A549 (cell line): ENCODE results near the gene SLCO3A1. TPM values are rescaled to one million over a fixed set of nuclear protein-coding genes. Genes with fewer than 3 reads are reported as not detected.

Source experiments
- ATAC-seq, 2 experiments: fragments of 200-7000 bp in 1 of 2; fragments of >200 bp in 1 of 2; cut with Nextera tagmentation in 1 of 2; cut with Tn5 transposase in 1 of 2; 3 replicates each; pipeline versions ENCODE4 v1.8.0 to v1.9.1; 2018 to 2020; ENCODE audit warnings: mild to moderate bottlenecking in 1 of 2, moderate library complexity in 1 of 2
- CTCF ChIA-PET: fragments of 300-600 bp; sonication (Branson Sonifier 250); formaldehyde crosslinking; extraction: SDS; loops from one replicate; lab custom pipeline; 2021; ENCODE audit warnings: antibody characterized with exemption, inconsistent platforms; lab: Yijun Ruan, JAX
- POLR2A ChIA-PET: fragments of 350-600 bp; formaldehyde crosslinking; extraction: SDS; loops from one replicate; lab custom pipeline; 2021; ENCODE audit warnings: antibody characterized with exemption, inconsistent platforms; lab: Yijun Ruan, JAX
- DNase-seq, 2 experiments: peaks; one replicate each; pipeline versions ENCODE4 v3.0.0 to v3.0.0-alpha.2; 2011 to 2016; ENCODE audit warnings: low read depth in 1 of 2, low spot score in 1 of 2
- FAIRE-seq: peaks from 2 replicates; lab custom pipeline; 2011; peaks lifted over from hg19 to GRCh38; lab: Jason Lieb, UNC
- H3K27ac ChIP-seq, 2 experiments: fragments of >200 bp; sonication (Bioruptor Twin); formaldehyde crosslinking; 3 replicates each; pipeline ENCODE4 v1.5.1; 2016 to 2017
- H3K4me1 ChIP-seq: fragments of >200 bp; sonication (Bioruptor Twin); formaldehyde crosslinking; 3 replicates; pipeline ENCODE4 v1.6.1; 2016
- H3K4me2 ChIP-seq: fragments of >200 bp; sonication (Bioruptor Twin); formaldehyde crosslinking; 3 replicates; pipeline ENCODE4 v1.6.1; 2016
- H3K4me3 ChIP-seq: fragments of >200 bp; sonication (Bioruptor Twin); formaldehyde crosslinking; 3 replicates; pipeline ENCODE4 v1.5.1; 2016
- H3K9me3 ChIP-seq: fragments of >200 bp; sonication (Bioruptor Twin); formaldehyde crosslinking; 3 replicates; pipeline ENCODE4 v1.6.1; 2016
- ATOH8 ChIP-seq: fragments of 250-450 bp; sonication (Bioruptor Pico); IDR thresholded peaks from 2 replicates; pipeline ENCODE4 v1.5.0; 2020; ENCODE audit warnings: low read depth, mild to moderate bottlenecking, moderate library complexity
- BHLHE40 ChIP-seq: IDR thresholded peaks from 2 replicates; pipeline ENCODE4 v1.6.1; 2012; ENCODE audit warnings: low read depth, low read length, inconsistent platforms
- CBX2 ChIP-seq: fragments of 200-600 bp; sonication (generic); IDR thresholded peaks from 2 replicates; pipeline ENCODE4 v1.6.1; 2016; ENCODE audit warnings: low read depth, mild to moderate bottlenecking, borderline replicate concordance
- CBX8 ChIP-seq: fragments of 200-600 bp; sonication (generic); IDR thresholded peaks from 2 replicates; pipeline ENCODE4 v1.6.1; 2016
- CHD2 ChIP-seq: fragments of 150-350 bp; IDR thresholded peaks from 2 replicates; pipeline ENCODE4 v1.6.1; 2014; ENCODE audit warnings: low read length; ENCODE audit not compliant: partially characterized antibody
- CHD4 ChIP-seq: fragments of 200-600 bp; sonication (generic); IDR thresholded peaks from 2 replicates; pipeline ENCODE4 v1.6.1; 2016; ENCODE audit warnings: antibody characterized with exemption, mild to moderate bottlenecking, borderline replicate concordance
- EHF ChIP-seq: fragments of 250-450 bp; sonication (Bioruptor Pico); IDR thresholded peaks from 2 replicates; pipeline ENCODE4 v1.5.0; 2020; ENCODE audit warnings: mild to moderate bottlenecking
- EHMT2 ChIP-seq: fragments of 200-600 bp; sonication (generic); IDR thresholded peaks from 2 replicates; pipeline ENCODE4 v1.6.1; 2016; ENCODE audit warnings: antibody characterized with exemption, low read depth, mild to moderate bottlenecking, moderate library complexity
- EP300 ChIP-seq, 2 experiments: fragments of >200 bp; sonication (Bioruptor Twin); formaldehyde crosslinking; IDR thresholded peaks; 2 replicates in 1 of 2; 3 replicates in 1 of 2; pipeline ENCODE4 v1.6.1; 2016 to 2017
- FOSL2 ChIP-seq, 2 experiments: fragments of 450-650 bp in 1 of 2; fragments of >200 bp in 1 of 2; sonication (Bioruptor Twin) in 1 of 2; formaldehyde crosslinking; IDR thresholded peaks; 2 replicates each; pipeline versions ENCODE4 v1.5.0 to v1.6.1; 2016 to 2020; ENCODE audit warnings: mild to moderate bottlenecking in 1 of 2, moderate library complexity in 1 of 2
- GATA3 ChIP-seq: IDR thresholded peaks from 2 replicates; pipeline ENCODE4 v1.6.1; 2012; ENCODE audit warnings: borderline replicate concordance
- JUN ChIP-seq, 2 experiments: fragments of >200 bp; sonication (Bioruptor Twin); formaldehyde crosslinking; IDR thresholded peaks; 2 replicates in 1 of 2; 3 replicates in 1 of 2; pipeline ENCODE4 v1.6.1; 2016 to 2017
- KDM1A ChIP-seq: fragments of 200-600 bp; sonication (generic); IDR thresholded peaks from 2 replicates; pipeline ENCODE4 v1.6.1; 2016; ENCODE audit warnings: low read depth, mild to moderate bottlenecking
- KDM5A ChIP-seq: fragments of 200-600 bp; sonication (generic); IDR thresholded peaks from 2 replicates; pipeline ENCODE4 v1.6.1; 2016; ENCODE audit warnings: antibody characterized with exemption, mild to moderate bottlenecking
- MAX ChIP-seq: IDR thresholded peaks from 2 replicates; pipeline ENCODE4 v1.6.1; 2012
- MAZ ChIP-seq: fragments of 150-350 bp; IDR thresholded peaks from 2 replicates; pipeline ENCODE4 v1.6.1; 2014; ENCODE audit warnings: antibody characterized with exemption, low read depth, low read length, borderline replicate concordance
- MYC ChIP-seq: IDR thresholded peaks from 2 replicates; pipeline ENCODE4 v1.6.1; 2012; ENCODE audit warnings: mild to moderate bottlenecking, inconsistent platforms, low read length, improper control_type of control experiment, borderline replicate concordance
- NR3C1 ChIP-seq: fragments of >200 bp; sonication (Bioruptor Twin); formaldehyde crosslinking; IDR thresholded peaks from 3 replicates; pipeline ENCODE4 v1.6.1; 2017
- PBX3 ChIP-seq: IDR thresholded peaks from 2 replicates; pipeline ENCODE4 v1.6.1; 2012
- PHF8 ChIP-seq: fragments of 200-600 bp; sonication (generic); IDR thresholded peaks from 2 replicates; pipeline ENCODE4 v1.6.1; 2016; ENCODE audit warnings: low read depth, mild to moderate bottlenecking, antibody characterized with exemption, moderate library complexity, borderline replicate concordance
- RCOR1 ChIP-seq: fragments of 150-350 bp; IDR thresholded peaks from 2 replicates; pipeline ENCODE4 v1.6.1; 2014; ENCODE audit warnings: antibody characterized with exemption, low read length, low read depth
- SMC3 ChIP-seq: fragments of >200 bp; sonication (Bioruptor Twin); formaldehyde crosslinking; IDR thresholded peaks from 3 replicates; pipeline ENCODE4 v1.6.1; 2018; ENCODE audit warnings: inconsistent platforms
- TFCP2L1 ChIP-seq: fragments of 250-450 bp; sonication (Bioruptor Pico); IDR thresholded peaks from 2 replicates; pipeline ENCODE4 v1.5.0; 2021; ENCODE audit warnings: mild to moderate bottlenecking
- TP53 ChIP-seq: fragments of 250-450 bp; sonication (Bioruptor Pico); IDR thresholded peaks from 2 replicates; pipeline ENCODE4 v1.5.0; 2021; ENCODE audit warnings: mild to moderate bottlenecking, moderate library complexity
- USF2 ChIP-seq: fragments of 450-650 bp; IDR thresholded peaks from 2 replicates; pipeline ENCODE4 v1.6.1; 2014; ENCODE audit warnings: antibody characterized with exemption
- WGBS: methylation state at CpG from one replicate; pipeline ENCODE4 v1.1.6; 2017; ENCODE audit errors: missing lambda C conversion rate; 5-methylcytosine and 5-hydroxymethylcytosine counted together
- polyA plus RNA-seq, 4 experiments: library from polyadenylated mRNA; depleted of rRNA in 3 of 4; stranded (reverse); fragments of >200 nt; fragmentation: RNase III in 1 of 4; extraction: RNeasy Plus Mini Kit Qiagen cat#74134 plus additional on column Dnase treatment in 1 of 4; gene quantifications; 2 replicates in 3 of 4; 3 replicates in 1 of 4; pipeline ENCODE4 v1.2.3, GENCODE V29; 2011 to 2017

The SLCO3A1 gene
- polyA plus RNA-seq, 2 of the 4 experiments (the other 2 are of a cell fraction): 16.8 to 17.0 TPM

GRCh38 chr15:92073044-92073785, 219.7 kb downstream of the SLCO3A1 start:
- DNase-seq (no peak), ATAC-seq (no peak), FAIRE-seq (no peak)
- Histone ChIP-seq H3K27ac (no peak overlapping the region), H3K4me1 (peaks cover 27% of the 10 kb centered on the region), H3K4me3 (no peak overlapping the region), H3K9me3 (no peaks in the 10 kb centered on the region), H3K4me2 (no peak overlapping the region)
- CTCF ChIA-PET: interaction anchor here (0.5 to 17.2 kb wide), 7 partner anchors 10 to 1117 kb away, joined by 3 to 256 read pairs (median 5); partner anchors contain the start of gene SLCO3A1
- no peak for TF ChIP-seq CBX2
- no peak for TF ChIP-seq PHF8
- no peak for TF ChIP-seq MAX
- TF ChIP-seq CBX8: no peak
- TF ChIP-seq KDM1A: no peak
- no peak for TF ChIP-seq USF2
- no peak for TF ChIP-seq EHMT2
- no peak for TF ChIP-seq JUN (IDR thresholded peaks at IDR 0.05)
- TF ChIP-seq TP53 (CRISPR knock-in tag): no peak
- TF ChIP-seq TFCP2L1 (CRISPR knock-in tag): no peak
- 76% methylated on average over 9 of the region's 9 CpGs for WGBS
- POLR2A ChIA-PET: no interaction called here

- CTCF ChIA-PET: interaction anchor here (0.9 to 17.2 kb wide), 5 partner anchors 13 to 1018 kb away, joined by 3 to 256 read pairs (median 12); partner anchors contain the start of gene SLCO3A1
- ATAC-seq (no peak), DNase-seq (no peak)
- H3K9me3 ChIP-seq: no peaks in the 10 kb centered on the region
- no peak for TF ChIP-seq FOSL2 (IDR thresholded peaks at IDR 0.05)
- TF ChIP-seq FOSL2 (CRISPR knock-in tag; IDR thresholded peaks at IDR 0.05): no peak
- TF ChIP-seq PBX3: no peak
- no peak for TF ChIP-seq MAZ
- TF ChIP-seq NR3C1: no peak
- TF ChIP-seq JUN (IDR thresholded peaks at IDR 0.05): no peak
- TF ChIP-seq EP300 (IDR thresholded peaks at IDR 0.05): no peak
- TF ChIP-seq CHD2: no peak
- TF ChIP-seq KDM1A: no peak
- TF ChIP-seq MYC: no peak
- TF ChIP-seq CHD4: no peak
- TF ChIP-seq RCOR1: no peak
- TF ChIP-seq BHLHE40: no peak
- no peak for TF ChIP-seq ATOH8 (CRISPR knock-in tag)
- no peak for TF ChIP-seq KDM5A
- TF ChIP-seq TP53 (CRISPR knock-in tag): no peak
- no peak for TF ChIP-seq SMC3
- TF ChIP-seq EHF (CRISPR knock-in tag): no peak
- TF ChIP-seq TFCP2L1 (CRISPR knock-in tag): no peak
- no peak for TF ChIP-seq GATA3
- TF ChIP-seq, all 56 proteins: peak for 0
- 77% methylated on average over 4 of the region's 4 CpGs for WGBS
- Histone ChIP-seq H3K4me2 (no peak overlapping the region), H3K27ac (no peak overlapping the region), H3K4me3 (no peak overlapping the region), H3K4me1 (peaks cover 19% of the 10 kb centered on the region)
- POLR2A ChIA-PET: no interaction called here
- FAIRE-seq: no peak
Measured at GRCh38 chr15:92074101-92074500, 220.6 kb downstream of the SLCO3A1 start.
